Liver (tissue), 9 donors: ENCODE measurements around the gene KNG1. TPM values are rescaled to one million over a fixed set of nuclear protein-coding genes. Genes with fewer than 3 reads are reported as not detected.

Source experiments
- DNase-seq: peaks from one replicate; pipeline ENCODE4 v3.0.0-alpha.2; 2017; ENCODE audit warnings: low spot score
- H3K27ac ChIP-seq, 2 donors: one replicate each; pipeline ENCODE4 v1.7.0; 2013; ENCODE audit warnings: inconsistent platforms in 2 of 2, low read length in 2 of 2, control low read depth in 1 of 2, low read depth in 1 of 2, mild to moderate bottlenecking in 1 of 2
- H3K27me3 ChIP-seq, 4 donors: one replicate each; pipeline versions ENCODE4 v1.6.1 to v1.7.0; 2013; ENCODE audit warnings: low read length in 3 of 4, inconsistent platforms in 1 of 4, mild to moderate bottlenecking in 1 of 4, moderate library complexity in 1 of 4; ENCODE audit not compliant: control insufficient read depth in 4 of 4, insufficient read depth in 4 of 4
- H3K36me3 ChIP-seq, 4 donors: one replicate each; pipeline versions ENCODE4 v1.6.1 to v1.7.0; 2013; ENCODE audit warnings: low read length in 3 of 4, mild to moderate bottlenecking in 3 of 4, low read depth in 1 of 4, moderate library complexity in 1 of 4; ENCODE audit not compliant: control insufficient read depth in 4 of 4, insufficient read depth in 3 of 4
- H3K4me1 ChIP-seq, 4 donors: one replicate each; pipeline versions ENCODE4 v1.6.1 to v1.7.0; 2013; ENCODE audit warnings: low read length in 3 of 4, mild to moderate bottlenecking in 3 of 4, moderate library complexity in 1 of 4; ENCODE audit not compliant: control insufficient read depth in 4 of 4, insufficient read depth in 4 of 4
- H3K4me3 ChIP-seq, 3 donors: one replicate each; pipeline versions ENCODE4 v1.6.1 to v1.7.0; 2013; ENCODE audit warnings: low read length in 3 of 3, control low read depth in 1 of 3, low read depth in 1 of 3, mild to moderate bottlenecking in 1 of 3
- H3K9ac ChIP-seq, 2 donors: one replicate each; pipeline ENCODE4 v1.7.0; 2013; ENCODE audit warnings: low read length in 2 of 2, mild to moderate bottlenecking in 2 of 2, moderate library complexity in 2 of 2, control low read depth in 1 of 2, low read depth in 1 of 2
- H3K9me3 ChIP-seq, 4 donors: one replicate each; pipeline versions ENCODE4 v1.6.1 to v1.7.0; 2013; ENCODE audit warnings: low read length in 3 of 4; ENCODE audit not compliant: control insufficient read depth in 4 of 4
- EGR1 ChIP-seq, 2 donors: IDR thresholded peaks; 2 replicates each; pipeline ENCODE4 v1.6.1; 2016 to 2018; ENCODE audit warnings: antibody characterized with exemption in 2 of 2, low read depth in 2 of 2
- FOXA1 ChIP-seq: IDR thresholded peaks from 2 replicates; pipeline ENCODE4 v1.6.1; 2016; ENCODE audit warnings: antibody characterized with exemption
- GABPA ChIP-seq, 2 donors: IDR thresholded peaks in 1 of 2; conservative IDR thresholded peaks in 1 of 2; 2 replicates each; pipeline ENCODE4 v1.6.1; 2016; ENCODE audit warnings: antibody characterized with exemption in 2 of 2, mild to moderate bottlenecking in 1 of 2, moderate library complexity in 1 of 2
- HNF4A ChIP-seq, 2 donors: conservative IDR thresholded peaks; 2 replicates each; pipeline ENCODE4 v1.6.1; 2016; ENCODE audit warnings: antibody characterized with exemption in 2 of 2, mild to moderate bottlenecking in 2 of 2
- JUND ChIP-seq, 2 donors: IDR thresholded peaks; 2 replicates each; pipeline ENCODE4 v1.6.1; 2016; ENCODE audit warnings: antibody characterized with exemption in 2 of 2
- MAX ChIP-seq: IDR thresholded peaks from 2 replicates; pipeline ENCODE4 v1.6.1; 2016; ENCODE audit warnings: antibody characterized with exemption
- NR2F2 ChIP-seq: IDR thresholded peaks from 2 replicates; pipeline ENCODE4 v1.6.1; 2016; ENCODE audit warnings: antibody characterized with exemption
- REST ChIP-seq: IDR thresholded peaks from 2 replicates; pipeline ENCODE4 v1.6.1; 2016; ENCODE audit warnings: antibody characterized with exemption, mild to moderate bottlenecking
- RXRA ChIP-seq, 2 donors: IDR thresholded peaks; 2 replicates each; pipeline ENCODE4 v1.6.1; 2017 to 2018; ENCODE audit warnings: antibody characterized with exemption in 2 of 2, mild to moderate bottlenecking in 1 of 2
- SP1 ChIP-seq: IDR thresholded peaks from 2 replicates; pipeline ENCODE4 v1.6.1; 2018; ENCODE audit warnings: antibody characterized with exemption, mild to moderate bottlenecking
- TAF1 ChIP-seq: conservative IDR thresholded peaks from 2 replicates; pipeline ENCODE4 v1.6.1; 2016; ENCODE audit warnings: antibody characterized with exemption, mild to moderate bottlenecking
- YY1 ChIP-seq: IDR thresholded peaks from 2 replicates; pipeline ENCODE4 v1.6.1; 2016; ENCODE audit warnings: antibody characterized with exemption, mild to moderate bottlenecking
- WGBS: extraction: QIAGEN DNeasy Blood & Tissue Kit; methylation state at CpG from one replicate; pipeline ENCODE4 v1.1.7; 2013; 5-methylcytosine and 5-hydroxymethylcytosine counted together
- polyA plus RNA-seq, 2 donors: library from polyadenylated mRNA; stranded (reverse) in 1 of 2; unstranded in 1 of 2; fragments of 200-250 nt in 1 of 2; fragments of >200 nt in 1 of 2; fragmentation: Nextera tagmentation in 1 of 2; extraction: Ambion mirVana in 1 of 2; gene quantifications; one replicate each; pipeline versions ENCODE4 v1.2.1 to v1.2.3, GENCODE V29; 2013 to 2015
- total RNA-seq, 2 donors: library from RNA; depleted of rRNA; stranded (reverse); fragments of >200 nt; gene quantifications; one replicate each; pipeline ENCODE4 v1.2.3, GENCODE V29; 2014
- TF ChIP-seq, protein P1 (sequence below): fragments of 150-350 bp; IDR thresholded peaks from 2 replicates; pipeline ENCODE4 v1.5.1; 2017; ENCODE audit warnings: improper control_type of control experiment, low read depth, low read length; ENCODE audit not compliant: missing input control
- TF ChIP-seq, protein P2 (sequence below): IDR thresholded peaks from 2 replicates; pipeline ENCODE4 v1.6.1; 2016; ENCODE audit warnings: antibody characterized with exemption
- donor health status: healthy.
- donor health status: healthy.
- donor health status: healthy.
- donor health status: healthy.
- donor health status: healthy.

KNG1 gene
- total and polyA plus RNA-seq, 4 donors: 605 to 918 (median 716) TPM

- Histone ChIP-seq H3K4me3 (no peak overlapping the region), H3K36me3 (peaks cover 2 to 52% (median 31%) of the 10 kb centered on the region in 4 donors), H3K9ac (no peak overlapping the region), H3K9me3 (no peaks in the 10 kb centered on the region), H3K27me3 (no peaks in the 10 kb centered on the region), H3K4me1 (peaks cover 0 to 21% (median 13%) of the 10 kb centered on the region in 4 donors), H3K27ac (no peak overlapping the region)
- DNase-seq: no peak
- no peak for TF ChIP-seq NR2F2
- TF ChIP-seq, protein P1, sequence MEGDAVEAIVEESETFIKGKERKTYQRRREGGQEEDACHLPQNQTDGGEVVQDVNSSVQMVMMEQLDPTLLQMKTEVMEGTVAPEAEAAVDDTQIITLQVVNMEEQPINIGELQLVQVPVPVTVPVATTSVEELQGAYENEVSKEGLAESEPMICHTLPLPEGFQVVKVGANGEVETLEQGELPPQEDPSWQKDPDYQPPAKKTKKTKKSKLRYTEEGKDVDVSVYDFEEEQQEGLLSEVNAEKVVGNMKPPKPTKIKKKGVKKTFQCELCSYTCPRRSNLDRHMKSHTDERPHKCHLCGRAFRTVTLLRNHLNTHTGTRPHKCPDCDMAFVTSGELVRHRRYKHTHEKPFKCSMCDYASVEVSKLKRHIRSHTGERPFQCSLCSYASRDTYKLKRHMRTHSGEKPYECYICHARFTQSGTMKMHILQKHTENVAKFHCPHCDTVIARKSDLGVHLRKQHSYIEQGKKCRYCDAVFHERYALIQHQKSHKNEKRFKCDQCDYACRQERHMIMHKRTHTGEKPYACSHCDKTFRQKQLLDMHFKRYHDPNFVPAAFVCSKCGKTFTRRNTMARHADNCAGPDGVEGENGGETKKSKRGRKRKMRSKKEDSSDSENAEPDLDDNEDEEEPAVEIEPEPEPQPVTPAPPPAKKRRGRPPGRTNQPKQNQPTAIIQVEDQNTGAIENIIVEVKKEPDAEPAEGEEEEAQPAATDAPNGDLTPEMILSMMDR: no peak
Measured at GRCh38 chr3:186670155-186670554, 47.0 kb upstream of the KNG1 start.

DNA sequence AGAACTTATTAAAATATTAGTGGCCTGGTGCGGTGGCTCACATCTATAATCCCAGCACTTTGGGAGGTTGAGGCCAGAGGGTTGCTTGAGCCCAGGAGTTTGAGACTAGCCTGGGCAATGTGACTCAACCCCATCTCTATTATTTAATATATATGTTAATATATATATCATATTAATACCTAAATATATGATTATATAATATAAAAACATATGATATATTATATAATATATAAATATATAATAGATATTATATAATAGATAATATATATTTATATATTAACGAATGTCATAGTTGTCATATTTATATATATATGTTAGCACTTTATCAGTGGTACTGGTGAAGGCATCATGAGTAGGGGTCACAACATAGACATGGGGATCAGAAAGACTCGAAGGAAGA is 46.1 kb upstream of the KNG1 start:
- no peak for DNase-seq
- Histone ChIP-seq H3K9me3 (no peaks in the 10 kb centered on the region), H3K9ac (no peak overlapping the region), H3K4me1 (peaks cover 0 to 16% (median 11%) of the 10 kb centered on the region in 4 donors), H3K27me3 (no peaks in the 10 kb centered on the region), H3K4me3 (no peak overlapping the region), H3K27ac (no peak overlapping the region), H3K36me3 (peaks cover 2 to 56% (median 33%) of the 10 kb centered on the region in 4 donors)
- 92% methylated on average over 3 of the region's 3 CpGs for WGBS
- TF ChIP-seq HNF4A (conservative IDR thresholded peaks at IDR 0.05): no peak
- TF ChIP-seq JUND (IDR thresholded peaks at IDR 0.05): no peak
- no peak for TF ChIP-seq REST
- TF ChIP-seq, protein P2, sequence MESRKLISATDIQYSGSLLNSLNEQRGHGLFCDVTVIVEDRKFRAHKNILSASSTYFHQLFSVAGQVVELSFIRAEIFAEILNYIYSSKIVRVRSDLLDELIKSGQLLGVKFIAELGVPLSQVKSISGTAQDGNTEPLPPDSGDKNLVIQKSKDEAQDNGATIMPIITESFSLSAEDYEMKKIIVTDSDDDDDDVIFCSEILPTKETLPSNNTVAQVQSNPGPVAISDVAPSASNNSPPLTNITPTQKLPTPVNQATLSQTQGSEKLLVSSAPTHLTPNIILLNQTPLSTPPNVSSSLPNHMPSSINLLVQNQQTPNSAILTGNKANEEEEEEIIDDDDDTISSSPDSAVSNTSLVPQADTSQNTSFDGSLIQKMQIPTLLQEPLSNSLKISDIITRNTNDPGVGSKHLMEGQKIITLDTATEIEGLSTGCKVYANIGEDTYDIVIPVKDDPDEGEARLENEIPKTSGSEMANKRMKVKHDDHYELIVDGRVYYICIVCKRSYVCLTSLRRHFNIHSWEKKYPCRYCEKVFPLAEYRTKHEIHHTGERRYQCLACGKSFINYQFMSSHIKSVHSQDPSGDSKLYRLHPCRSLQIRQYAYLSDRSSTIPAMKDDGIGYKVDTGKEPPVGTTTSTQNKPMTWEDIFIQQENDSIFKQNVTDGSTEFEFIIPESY: no peak
- TF ChIP-seq MAX: no peak
- no peak for TF ChIP-seq FOXA1
- no peak for TF ChIP-seq SP1
- no peak for TF ChIP-seq YY1
- TF ChIP-seq TAF1: no peak
- TF ChIP-seq RXRA (IDR thresholded peaks at IDR 0.05): no peak
- TF ChIP-seq EGR1 (IDR thresholded peaks at IDR 0.05; ENCODE audit: low read depth in 2 of 2): no peak
- TF ChIP-seq GABPA (IDR thresholded peaks at IDR 0.05 in 1 of 2, conservative IDR thresholded peaks at IDR 0.05 in 1 of 2): no peak
